ENCODE results near the gene SIX3.
A peak's percentile ranks its signal among the peaks of the same experiment; 100 is the strongest.

Gene SIX3

GRCh38 chr2:44934038-44934982 lies 7.2 kb upstream of the SIX3 start:
- Histone ChIP-seq H3K4me3 (replicated peaks; ENCODE audit: insufficient read depth, low read length) (peak overlapping the region; percentile 13; the same call in 1 of the 2 replicates), H3K27ac (replicated peaks) (no peak overlapping the region), H3K27me3 (ENCODE audit: insufficient read depth, poor library complexity, severe bottlenecking) (peaks cover 90% of the 10 kb centered on the region)
- DNase-seq (ENCODE audit: low read depth in 1 of 2, low spot score in 1 of 2), result no peak
- TF ChIP-seq SPI1 (IDR thresholded peaks at IDR 0.05; ENCODE audit: borderline replicate concordance, low read depth), result no peak
- no peak for TF ChIP-seq REST (IDR thresholded peaks at IDR 0.05; ENCODE audit: insufficient replicate concordance, low read depth)
- TF ChIP-seq CTCF (IDR thresholded peaks at IDR 0.05; ENCODE audit: insufficient read depth, low read length), result no peak

- Histone ChIP-seq H3K27me3 (ENCODE audit: insufficient read depth, poor library complexity, severe bottlenecking) (peaks cover 93% of the 10 kb centered on the region), H3K27ac (replicated peaks) (no peak overlapping the region), H3K4me3 (replicated peaks; ENCODE audit: insufficient read depth, low read length) (peak overlapping the region; percentile 13)
- TF ChIP-seq SPI1 (IDR thresholded peaks at IDR 0.05; ENCODE audit: borderline replicate concordance, low read depth) (no peak), GABPA (IDR thresholded peaks at IDR 0.05; ENCODE audit: low read depth) (no peak), CTCF (IDR thresholded peaks at IDR 0.05; ENCODE audit: insufficient read depth, low read length) (no peak), POLR2AphosphoS5 (IDR thresholded peaks at IDR 0.05; ENCODE audit: low read depth) (no peak)
- no peak for DNase-seq (ENCODE audit: low read depth in 1 of 2, low spot score in 1 of 2)
These were observed 6.3 kb upstream of the SIX3 start for GRCh38 chr2:44934983-44935728.

DNA sequence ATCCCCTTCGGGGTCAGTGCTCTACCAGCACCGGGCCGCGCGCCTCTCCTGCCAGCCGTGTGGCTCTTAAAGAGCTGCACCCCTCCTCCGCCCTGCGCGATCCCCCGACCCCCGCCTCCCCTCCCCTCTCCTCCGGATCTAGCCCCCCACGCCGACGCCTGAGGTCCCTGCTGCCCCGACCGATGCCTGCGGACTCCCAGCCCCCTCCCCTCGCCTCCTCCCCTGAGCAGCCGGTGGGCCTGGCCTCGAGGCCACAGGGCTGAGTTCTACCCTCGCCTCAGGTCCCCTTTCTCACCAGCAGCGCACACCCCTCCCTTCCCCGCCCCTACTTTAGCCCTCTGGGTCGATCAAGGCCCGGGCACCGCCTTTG lies 5.8 kb upstream of the SIX3 start:
- no peak overlapping the region for H3K27ac ChIP-seq (replicated peaks)
- TF ChIP-seq GABPA (IDR thresholded peaks at IDR 0.05; ENCODE audit: low read depth) (no peak), REST (IDR thresholded peaks at IDR 0.05; ENCODE audit: insufficient replicate concordance, low read depth) (no peak), SPI1 (IDR thresholded peaks at IDR 0.05; ENCODE audit: borderline replicate concordance, low read depth) (no peak), POLR2AphosphoS5 (IDR thresholded peaks at IDR 0.05; ENCODE audit: low read depth) (no peak), CTCF (IDR thresholded peaks at IDR 0.05; ENCODE audit: insufficient read depth, low read length) (no peak)
- no peak for DNase-seq (ENCODE audit: low read depth in 1 of 2, low spot score in 1 of 2)
- H3K27me3 ChIP-seq (ENCODE audit: insufficient read depth, poor library complexity, severe bottlenecking), result peaks cover 93% of the 10 kb centered on the region
- H3K4me3 ChIP-seq (replicated peaks; ENCODE audit: insufficient read depth, low read length), result no peak overlapping the region

Data from HL-60 (cell line).